NCI-H128 (cell line): ENCODE results near the gene BFSP2.
"Not testable (repeated sequence)": the region's sequence is repeated elsewhere in the genome, so short reads cannot be mapped to it uniquely, and the experiment has no call there.

Source experiments
- DNase-seq: peaks from one replicate; lab custom pipeline; 2025; ENCODE audit not compliant: unreplicated experiment; lab: John Stamatoyannopoulos, UW

Gene BFSP2

GRCh38 chr3:133477487-133477886, 77.6 kb downstream of the BFSP2 start:
- DNase-seq: no peak

- no peak for DNase-seq
These were observed 78.8 kb downstream of the BFSP2 start for GRCh38 chr3:133478624-133479023.

GRCh38 chr3:133479401-133479800, 79.5 kb downstream of the BFSP2 start:
- DNase-seq: no peak

- DNase-seq: no peak
These were observed 80.2 kb downstream of the BFSP2 start for GRCh38 chr3:133479895-133480669.

- not testable (repeated sequence) for DNase-seq
These were observed 82.6 kb downstream of the BFSP2 start for GRCh38 chr3:133482474-133482873.

GRCh38 chr3:133486658-133487057, 86.8 kb downstream of the BFSP2 start:
- DNase-seq: no peak

GRCh38 chr3:133487204-133487603, 87.3 kb downstream of the BFSP2 start:
- DNase-seq: no peak

GRCh38 chr3:133487920-133488540, 88.2 kb downstream of the BFSP2 start:
- DNase-seq: no peak

- DNase-seq: no peak
These were observed 89.0 kb downstream of the BFSP2 start for GRCh38 chr3:133488785-133489367.

GRCh38 chr3:133489466-133490085, 89.7 kb downstream of the BFSP2 start:
- no peak for DNase-seq

GRCh38 chr3:133490468-133491351, 90.9 kb downstream of the BFSP2 start:
- DNase-seq: no peak

- DNase-seq: no peak
These were observed 91.7 kb downstream of the BFSP2 start for GRCh38 chr3:133491481-133492059.

GRCh38 chr3:133492159-133492741, 92.4 kb downstream of the BFSP2 start:
- DNase-seq: no peak

GRCh38 chr3:133494469-133494868, 94.6 kb downstream of the BFSP2 start:
- no peak for DNase-seq

- DNase-seq: not testable (repeated sequence)
These were observed 102.7 kb downstream of the BFSP2 start for GRCh38 chr3:133502542-133502941.

- DNase-seq: no peak
These were observed 103.6 kb downstream of the BFSP2 start for GRCh38 chr3:133503409-133503808.

- no peak for DNase-seq
These were observed 104.9 kb downstream of the BFSP2 start for GRCh38 chr3:133504736-133505135.

- DNase-seq: no peak
These were observed 106.0 kb downstream of the BFSP2 start for GRCh38 chr3:133505813-133506212.

GRCh38 chr3:133506215-133506901, 106.5 kb downstream of the BFSP2 start:
- DNase-seq: no peak

- no peak for DNase-seq
These were observed 109.6 kb downstream of the BFSP2 start for GRCh38 chr3:133509488-133509887.
